Astrocyte (in vitro differentiated cells and primary cell): ENCODE results near the gene ARMC9.

Experiments used
- EZH2 ChIP-seq: IDR thresholded peaks from 2 replicates; pipeline ENCODE4 v1.6.1; 2012; ENCODE audit warnings: mild to moderate bottlenecking, low read length, inconsistent platforms; ENCODE audit not compliant: insufficient read depth
- TF ChIP-seq, protein P1 (sequence below): IDR thresholded peaks from 2 replicates; pipeline ENCODE4 v1.5.1; 2011; ENCODE audit warnings: low read depth, mild to moderate bottlenecking, inconsistent platforms, low read length, moderate library complexity; ENCODE audit not compliant: insufficient read depth

DNA sequence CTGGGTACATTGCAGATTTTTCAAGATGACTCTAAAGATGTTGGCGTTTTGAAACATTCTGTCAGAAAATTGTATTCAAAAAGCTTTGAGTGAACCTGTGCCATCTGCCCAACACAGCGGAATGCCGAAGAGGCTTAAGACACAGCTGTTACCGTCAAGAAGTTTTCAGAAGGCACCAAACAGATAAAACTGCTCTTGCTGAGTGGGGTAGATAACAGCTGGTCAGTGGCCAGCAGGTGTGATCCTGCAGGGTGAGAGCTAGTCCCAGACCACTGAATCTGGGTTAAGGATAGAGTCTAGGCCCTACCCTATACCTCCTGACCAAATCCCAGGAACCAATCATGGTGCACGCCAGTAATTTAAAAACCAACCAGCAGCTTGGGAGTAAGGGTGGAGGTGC lies 136.6 kb downstream of the ARMC9 start:
- no peak for TF ChIP-seq EZH2
- TF ChIP-seq, protein P1, sequence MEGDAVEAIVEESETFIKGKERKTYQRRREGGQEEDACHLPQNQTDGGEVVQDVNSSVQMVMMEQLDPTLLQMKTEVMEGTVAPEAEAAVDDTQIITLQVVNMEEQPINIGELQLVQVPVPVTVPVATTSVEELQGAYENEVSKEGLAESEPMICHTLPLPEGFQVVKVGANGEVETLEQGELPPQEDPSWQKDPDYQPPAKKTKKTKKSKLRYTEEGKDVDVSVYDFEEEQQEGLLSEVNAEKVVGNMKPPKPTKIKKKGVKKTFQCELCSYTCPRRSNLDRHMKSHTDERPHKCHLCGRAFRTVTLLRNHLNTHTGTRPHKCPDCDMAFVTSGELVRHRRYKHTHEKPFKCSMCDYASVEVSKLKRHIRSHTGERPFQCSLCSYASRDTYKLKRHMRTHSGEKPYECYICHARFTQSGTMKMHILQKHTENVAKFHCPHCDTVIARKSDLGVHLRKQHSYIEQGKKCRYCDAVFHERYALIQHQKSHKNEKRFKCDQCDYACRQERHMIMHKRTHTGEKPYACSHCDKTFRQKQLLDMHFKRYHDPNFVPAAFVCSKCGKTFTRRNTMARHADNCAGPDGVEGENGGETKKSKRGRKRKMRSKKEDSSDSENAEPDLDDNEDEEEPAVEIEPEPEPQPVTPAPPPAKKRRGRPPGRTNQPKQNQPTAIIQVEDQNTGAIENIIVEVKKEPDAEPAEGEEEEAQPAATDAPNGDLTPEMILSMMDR = no peak
